Kidney (tissue), 14 donors: ENCODE measurements around the gene HSD17B8. TPM values are rescaled to one million over a fixed set of nuclear protein-coding genes. Genes with fewer than 3 reads are reported as not detected.

Source experiments
- DNase-seq, 5 donors: peaks; one replicate each; pipeline ENCODE4 v3.0.0-alpha.2; 2013 to 2020
- FAIRE-seq: peaks from 2 replicates; lab custom pipeline; 2012; peaks lifted over from hg19 to GRCh38; lab: Jason Lieb, UNC
- H3K27ac ChIP-seq, 2 donors: one replicate each; pipeline ENCODE4 v1.7.0; 2013; ENCODE audit warnings: low read depth in 2 of 2, low read length in 2 of 2, inconsistent platforms in 1 of 2
- H3K27me3 ChIP-seq: one replicate; pipeline ENCODE4 v1.7.1; 2013; ENCODE audit warnings: low read length, inconsistent platforms; ENCODE audit not compliant: control insufficient read depth, insufficient read depth
- H3K36me3 ChIP-seq, 3 donors: one replicate each; pipeline versions ENCODE4 v1.7.0 to v1.7.1; 2013; ENCODE audit warnings: low read length in 3 of 3, control low read depth in 1 of 3, inconsistent platforms in 1 of 3; ENCODE audit not compliant: insufficient read depth in 3 of 3, control insufficient read depth in 2 of 3
- H3K4me1 ChIP-seq, 3 donors: one replicate each; pipeline versions ENCODE4 v1.7.0 to v1.7.1; 2013; ENCODE audit warnings: low read length in 3 of 3, inconsistent platforms in 1 of 3, low read depth in 1 of 3; ENCODE audit not compliant: control insufficient read depth in 2 of 3, insufficient read depth in 2 of 3
- H3K4me3 ChIP-seq, 3 donors: one replicate each; pipeline versions ENCODE4 v1.7.0 to v1.8.1; 2013; ENCODE audit warnings: low read length in 3 of 3, control low read depth in 1 of 3, inconsistent platforms in 1 of 3
- H3K9ac ChIP-seq, 3 donors: one replicate each; pipeline versions ENCODE4 v1.7.0 to v1.7.1; 2013; ENCODE audit warnings: low read length in 3 of 3, control low read depth in 1 of 3, inconsistent platforms in 1 of 3
- H3K9me3 ChIP-seq, 3 donors: one replicate each; pipeline versions ENCODE4 v1.7.0 to v1.7.1; 2013; ENCODE audit warnings: low read length in 3 of 3, control low read depth in 1 of 3, inconsistent platforms in 1 of 3; ENCODE audit not compliant: control insufficient read depth in 2 of 3, insufficient read depth in 1 of 3
- CTCF ChIP-seq: IDR thresholded peaks from 3 replicates; pipeline ENCODE4 v1.5.1; 2012; ENCODE audit warnings: mild to moderate bottlenecking, moderate library complexity, borderline replicate concordance; ENCODE audit not compliant: insufficient read depth; ENCODE audit errors: extremely low read depth
- intact Hi-C: fragments of 100-400 bp; cut with DNase I; formaldehyde crosslinking; loops from one replicate; pipeline ENCODE4 v1.11.1; 2022
- polyA plus RNA-seq: library from polyadenylated mRNA; stranded (reverse); fragments of 350-450 nt; fragmentation: Illumina TruSeq; extraction: RNeasy Lipid Tissue Mini Kit (QIAGEN cat#74804); gene quantifications from one replicate; pipeline ENCODE4 v1.2.3, GENCODE V29; 2014; ENCODE audit warnings: low read depth, low replicate concordance; ENCODE audit not compliant: insufficient read depth
- total RNA-seq: library from RNA; stranded (reverse); fragmentation: NEBNext Ultra II Directional; extraction: Animal tissue kit (Norgen Biotek cat#: 25700); gene quantifications from one replicate; pipeline ENCODE4 v1.2.1, GENCODE V29; 2021
- donor health status: control.
- donor health status: control.
- donor health status: control.
- donor health status: control.
- donor health status: control.
- donor health status: DM: yes; HTN: yes; CAD: no.
- donor health status: Normal renal cell carcinoma (clear cell type).

Gene HSD17B8
- total and polyA plus RNA-seq, 2 donors from 2014 or later = 26.6 to 83.0 TPM

- peaks cover 4% of the 10 kb centered on the region for H3K27me3 ChIP-seq
- no peaks in the 10 kb centered on the region for H3K9me3 ChIP-seq
- no peak overlapping the region for H3K4me3 ChIP-seq
- H3K4me1 ChIP-seq = peaks cover 0 to 3% (median 1%) of the 10 kb centered on the region in 3 donors
- H3K36me3 ChIP-seq = no peaks in the 10 kb centered on the region
- TF ChIP-seq CTCF = no peak
- no peak overlapping the region for H3K9ac ChIP-seq
- FAIRE-seq (no peak), DNase-seq (no peak)
- H3K27ac ChIP-seq = no peak overlapping the region
- intact Hi-C loops = no loop called here
These were observed 16.6 kb upstream of the HSD17B8 start for GRCh38 chr6:33187809-33188208.

GRCh38 chr6:33189164-33189563 is 15.3 kb upstream of the HSD17B8 start:
- Histone ChIP-seq H3K9me3 (no peaks in the 10 kb centered on the region), H3K36me3 (peaks cover 0 to under 1% (median 0%) of the 10 kb centered on the region in 3 donors), H3K27ac (no peak overlapping the region), H3K9ac (no peak overlapping the region), H3K27me3 (peaks cover 4% of the 10 kb centered on the region), H3K4me3 (no peak overlapping the region), H3K4me1 (peaks cover 0 to 4% (median 4%) of the 10 kb centered on the region in 3 donors)
- DNase-seq (no peak), FAIRE-seq (no peak)
- intact Hi-C loops = no loop called here
- TF ChIP-seq CTCF = no peak

- H3K36me3 ChIP-seq = peaks cover 0 to 4% (median under 1%) of the 10 kb centered on the region in 3 donors
- H3K27ac ChIP-seq = no peak overlapping the region
- intact Hi-C loops = no loop called here
- H3K4me1 ChIP-seq = peaks cover 0 to 4% (median 4%) of the 10 kb centered on the region in 3 donors
- no peak for TF ChIP-seq CTCF
- no peaks in the 10 kb centered on the region for H3K9me3 ChIP-seq
- FAIRE-seq (no peak), DNase-seq (peak in 1 of 5 donors; percentile 26)
- peaks cover 4% of the 10 kb centered on the region for H3K27me3 ChIP-seq
- H3K9ac ChIP-seq = no peak overlapping the region
- H3K4me3 ChIP-seq = no peak overlapping the region
These were observed 14.6 kb upstream of the HSD17B8 start for GRCh38 chr6:33189625-33190448.
